Neuronal stem cell (in vitro differentiated cells): Measurements from ENCODE around the gene TSEN34. TPM values are rescaled to one million over a fixed set of nuclear protein-coding genes. Genes with fewer than 3 reads are reported as not detected.

Experiments used
- DNase-seq: peaks from one replicate; pipeline ENCODE4 v3.0.0-alpha.2; 2013; ENCODE audit warnings: low spot score
- H2AFZ ChIP-seq: one replicate; pipeline ENCODE4 v1.6.1; 2013; ENCODE audit warnings: mild to moderate bottlenecking, low read length, inconsistent platforms
- H2AK5ac ChIP-seq: 2 replicates; pipeline ENCODE4 v1.6.1; 2013; ENCODE audit warnings: low read depth, mild to moderate bottlenecking, inconsistent platforms, low read length, moderate library complexity, mixed read lengths
- H2BK120ac ChIP-seq: 2 replicates; pipeline ENCODE4 v1.6.1; 2013; ENCODE audit warnings: low read depth, mild to moderate bottlenecking, inconsistent platforms, low read length, moderate library complexity, mixed read lengths
- H2BK12ac ChIP-seq: one replicate; pipeline ENCODE4 v1.6.1; 2013; ENCODE audit warnings: low read length, inconsistent platforms
- H2BK15ac ChIP-seq: 2 replicates; pipeline ENCODE4 v1.6.1; 2013; ENCODE audit warnings: mild to moderate bottlenecking, low read length, inconsistent platforms, mixed read lengths
- H2BK5ac ChIP-seq: one replicate; pipeline ENCODE4 v1.6.1; 2013; ENCODE audit warnings: inconsistent platforms, mild to moderate bottlenecking, low read length, moderate library complexity
- H3K14ac ChIP-seq: one replicate; pipeline ENCODE4 v1.6.1; 2013; ENCODE audit warnings: low read length, inconsistent platforms
- H3K18ac ChIP-seq: 2 replicates; pipeline ENCODE4 v1.6.1; 2013; ENCODE audit warnings: low read length, inconsistent platforms
- H3K23ac ChIP-seq: 2 replicates; pipeline ENCODE4 v1.6.1; 2013; ENCODE audit warnings: low read depth, mild to moderate bottlenecking, mixed read lengths, low read length, inconsistent platforms; ENCODE audit not compliant: poor library complexity
- H3K27ac ChIP-seq: replicated peaks from 3 replicates; pipeline ENCODE4 v1.5.1; 2013; ENCODE audit warnings: low read length, inconsistent platforms
- H3K27me3 ChIP-seq, 3 experiments: 2 replicates each; pipeline ENCODE4 v1.6.1; 2013; ENCODE audit warnings: low read length in 3 of 3, mild to moderate bottlenecking in 2 of 3, inconsistent platforms in 1 of 3, low read depth in 1 of 3, mixed read lengths in 1 of 3, moderate library complexity in 1 of 3; ENCODE audit not compliant: control insufficient read depth in 3 of 3, insufficient read depth in 3 of 3
- H3K36me3 ChIP-seq, 2 donors: replicated peaks in 1 of 2; 2 replicates each; pipeline ENCODE4 v1.6.1; 2013; ENCODE audit warnings: low read length in 2 of 2; ENCODE audit not compliant: control insufficient read depth in 2 of 2, insufficient read depth in 2 of 2
- H3K4ac ChIP-seq: 2 replicates; pipeline ENCODE4 v1.6.1; 2013; ENCODE audit warnings: inconsistent platforms, mild to moderate bottlenecking, low read length, moderate library complexity
- H3K4me1 ChIP-seq, 2 donors: 1 replicate in 1 of 2; 2 replicates in 1 of 2; pipeline ENCODE4 v1.6.1; 2013; ENCODE audit warnings: low read length in 2 of 2, low read depth in 1 of 2; ENCODE audit not compliant: control insufficient read depth in 2 of 2, insufficient read depth in 1 of 2
- H3K4me2 ChIP-seq: one replicate; pipeline ENCODE4 v1.6.1; 2013; ENCODE audit warnings: mild to moderate bottlenecking, low read length, inconsistent platforms; ENCODE audit not compliant: insufficient read depth, poor library complexity, severe bottlenecking
- H3K4me3 ChIP-seq, 2 donors: 2 replicates each; pipeline ENCODE4 v1.5.1; 2013; ENCODE audit warnings: low read length in 2 of 2, mild to moderate bottlenecking in 2 of 2, inconsistent platforms in 1 of 2, moderate library complexity in 1 of 2
- H3K79me1 ChIP-seq: one replicate; pipeline ENCODE4 v1.6.1; 2013; ENCODE audit warnings: low read depth, mild to moderate bottlenecking, inconsistent platforms, low read length, moderate library complexity
- H3K9ac ChIP-seq: one replicate; pipeline ENCODE4 v1.6.1; 2013; ENCODE audit warnings: mild to moderate bottlenecking, low read depth, low read length, inconsistent platforms; ENCODE audit not compliant: poor library complexity
- H3K9me3 ChIP-seq, 2 donors: replicated peaks in 1 of 2; 2 replicates each; pipeline versions ENCODE3 to v1.6.1; 2013; ENCODE audit warnings: low read length in 2 of 2, mild to moderate bottlenecking in 2 of 2, inconsistent platforms in 1 of 2, low read depth in 1 of 2, mixed read lengths in 1 of 2, moderate library complexity in 1 of 2; ENCODE audit not compliant: control insufficient read depth in 2 of 2, insufficient read depth in 1 of 2
- H4K8ac ChIP-seq: one replicate; pipeline ENCODE4 v1.6.1; 2013; ENCODE audit warnings: low read depth, mild to moderate bottlenecking, inconsistent platforms, low read length, moderate library complexity
- H4K91ac ChIP-seq: one replicate; pipeline ENCODE4 v1.6.1; 2013; ENCODE audit warnings: low read length, low read depth, mild to moderate bottlenecking, inconsistent platforms; ENCODE audit not compliant: poor library complexity
- WGBS, 2 donors: extraction: QIAGEN DNeasy Blood & Tissue Kit; methylation state at CpG; one replicate each; pipeline ENCODE4 v1.1.7; 2013; ENCODE audit warnings: missing lambda C conversion rate in 2 of 2, mixed read lengths in 1 of 2; ENCODE audit not compliant: insufficient read length in 2 of 2, insufficient replicate concordance in 1 of 2; ENCODE audit errors: extremely low coverage in 2 of 2; 5-methylcytosine and 5-hydroxymethylcytosine counted together
- polyA plus RNA-seq, 2 experiments: library from polyadenylated mRNA; stranded (reverse); fragments of 200-250 nt; gene quantifications; one replicate each; pipeline ENCODE4 v1.2.3, GENCODE V29; 2013

TSEN34 gene
- 39.4 TPM for polyA plus RNA-seq (2013, experiment 1 of 2)
- polyA plus RNA-seq (2013, experiment 2 of 2): 39.2 TPM

- H3K27ac ChIP-seq: peak within 1 kb of the TSS; percentile 98
- peaks cover 8% of the 10 kb centered on the region in 2 donors for H3K4me1 ChIP-seq
- peak within 1 kb of the TSS; percentile 98 for H3K23ac ChIP-seq
- H3K4me3 ChIP-seq: peak within 1 kb of the TSS; percentile 77 to 91
- peaks cover 15% of the 10 kb centered on the region for H3K79me1 ChIP-seq
- H2BK12ac ChIP-seq: no peak within 1 kb of the TSS
- peak within 1 kb of the TSS; percentile 63 for H2AK5ac ChIP-seq
- peak within 1 kb of the TSS; percentile 98 for H2AFZ ChIP-seq
- H2BK120ac ChIP-seq: peak within 1 kb of the TSS; percentile 94
- H2BK15ac ChIP-seq: peak within 1 kb of the TSS; percentile 97
- H3K4ac ChIP-seq: peak within 1 kb of the TSS; percentile 84
- no CpG with 5 or more reads among the region's 77 CpGs for WGBS, 2 donors
- H3K9me3 ChIP-seq: no peaks in the 10 kb centered on the region
- H4K8ac ChIP-seq: no peak within 1 kb of the TSS
- peak within 1 kb of the TSS; percentile 99 for H3K9ac ChIP-seq
- peak within 1 kb of the TSS; percentile 91 for H3K4me2 ChIP-seq
- H4K91ac ChIP-seq: peak within 1 kb of the TSS; percentile 85
- H2BK5ac ChIP-seq: peak within 1 kb of the TSS; percentile 94
- H3K14ac ChIP-seq: no peak within 1 kb of the TSS
- no peaks in the 10 kb centered on the region for H3K27me3 ChIP-seq
- H3K18ac ChIP-seq: peak within 1 kb of the TSS; percentile 100
- peak; percentile 92 for DNase-seq
- peaks cover 18 to 54% of the 10 kb centered on the region in 2 donors for H3K36me3 ChIP-seq
Observed at GRCh38 chr19:54191011-54191810, at the start of gene TSEN34. TSEN34 (plus strand) TSS chr19:54191308; CDS start chr19:54191365, 57 bp downstream.

GRCh38 chr19:54141356-54141755, 49.8 kb upstream of the TSEN34 start:
- Histone ChIP-seq H3K4ac (no peak overlapping the region), H2BK120ac (no peak overlapping the region), H3K14ac (no peak overlapping the region), H3K36me3 (peaks cover 59 to 76% of the 10 kb centered on the region in 2 donors), H3K4me2 (no peak overlapping the region), H3K18ac (no peak overlapping the region), H3K27me3 (no peaks in the 10 kb centered on the region), H2AK5ac (no peak overlapping the region), H3K9ac (no peak overlapping the region), H2BK5ac (no peak overlapping the region), H4K91ac (no peak overlapping the region), H3K4me3 (no peak overlapping the region), H3K4me1 (peaks cover 10% of the 10 kb centered on the region in 2 donors), H3K27ac (no peak overlapping the region), H3K23ac (no peak overlapping the region), H3K9me3 (no peaks in the 10 kb centered on the region), H2BK15ac (no peak overlapping the region), H2BK12ac (no peak overlapping the region), H3K79me1 (peaks cover 42% of the 10 kb centered on the region), H2AFZ (no peak overlapping the region), H4K8ac (no peak overlapping the region)
- no CpG with 5 or more reads among the region's 3 CpGs for WGBS, 2 donors
- no peak for DNase-seq

DNA sequence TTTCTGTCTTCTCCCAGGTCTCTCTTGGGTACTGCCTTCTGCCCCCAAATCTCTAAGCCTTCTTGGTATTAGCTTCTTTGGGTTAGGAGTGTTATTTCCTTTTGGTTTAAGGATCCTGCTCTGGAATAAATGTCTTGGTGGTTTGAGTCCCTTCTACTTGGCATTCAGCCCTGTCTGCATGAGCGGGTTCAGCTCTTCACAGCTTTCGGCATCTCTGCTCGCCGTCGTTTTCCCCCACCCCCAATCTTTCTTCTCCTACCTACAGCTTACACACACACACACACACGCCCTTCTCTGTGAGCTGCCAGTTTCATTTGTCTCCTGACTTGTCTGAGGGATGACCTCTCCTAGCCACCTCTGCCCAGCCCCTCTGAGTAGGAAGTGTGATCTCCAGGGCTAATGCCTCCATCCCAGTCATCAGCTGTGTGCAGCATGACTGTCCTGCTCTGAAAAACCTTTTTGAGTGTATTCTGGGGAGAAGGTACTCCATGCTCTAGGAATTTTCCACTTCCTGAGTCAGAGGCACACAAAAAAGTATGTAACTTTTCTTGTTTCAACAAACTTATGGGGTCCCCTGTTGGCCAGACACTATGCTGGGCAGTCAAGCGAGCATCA, 48.8 kb upstream of the TSEN34 start:
- WGBS, 2 donors: no CpG with 5 or more reads among the region's 7 CpGs
- Histone ChIP-seq H2AFZ (no peak overlapping the region), H3K14ac (no peak overlapping the region), H3K36me3 (peaks cover 68 to 86% of the 10 kb centered on the region in 2 donors), H3K27me3 (no peaks in the 10 kb centered on the region), H2BK12ac (no peak overlapping the region), H4K91ac (no peak overlapping the region), H3K79me1 (peaks cover 44% of the 10 kb centered on the region), H3K9me3 (no peaks in the 10 kb centered on the region), H3K4me3 (no peak overlapping the region), H4K8ac (no peak overlapping the region), H3K23ac (no peak overlapping the region), H2BK5ac (no peak overlapping the region), H3K4me2 (no peak overlapping the region), H2BK120ac (no peak overlapping the region), H3K4ac (no peak overlapping the region), H3K4me1 (peaks cover 10% of the 10 kb centered on the region in 2 donors), H3K9ac (no peak overlapping the region), H2AK5ac (no peak overlapping the region), H2BK15ac (no peak overlapping the region), H3K18ac (no peak overlapping the region), H3K27ac (no peak overlapping the region)
- no peak for DNase-seq

- peaks cover 87 to 100% of the 10 kb centered on the region in 2 donors for H3K36me3 ChIP-seq
- no peak overlapping the region for H2AK5ac ChIP-seq
- no peaks in the 10 kb centered on the region for H3K9me3 ChIP-seq
- H3K23ac ChIP-seq: no peak overlapping the region
- H3K79me1 ChIP-seq: peaks cover 23% of the 10 kb centered on the region
- H3K14ac ChIP-seq: no peak overlapping the region
- H2BK120ac ChIP-seq: no peak overlapping the region
- no peak overlapping the region for H2AFZ ChIP-seq
- no peak overlapping the region for H3K18ac ChIP-seq
- no peak overlapping the region for H4K91ac ChIP-seq
- H3K4ac ChIP-seq: no peak overlapping the region
- no peak overlapping the region for H3K27ac ChIP-seq
- no peak overlapping the region for H4K8ac ChIP-seq
- no peak overlapping the region for H2BK15ac ChIP-seq
- H2BK12ac ChIP-seq: no peak overlapping the region
- no peak for DNase-seq
- H3K27me3 ChIP-seq: no peaks in the 10 kb centered on the region
- H3K4me1 ChIP-seq: peaks cover 0 to 2% of the 10 kb centered on the region in 2 donors
- no peak overlapping the region for H3K4me2 ChIP-seq
- H3K9ac ChIP-seq: no peak overlapping the region
- H3K4me3 ChIP-seq: no peak overlapping the region
- WGBS, 2 donors: no CpG with 5 or more reads among the region's 28 CpGs
- no peak overlapping the region for H2BK5ac ChIP-seq
Observed at GRCh38 chr19:54145541-54146158, 45.5 kb upstream of the TSEN34 start.
